ENCODE measurements around the gene FOSL1.

The FOSL1 gene

GRCh38 chr11:65900125-65900898 is at the start of gene FOSL1:
TSS of gene FOSL1 (minus strand) at chr11:65900388. CDS start at chr11:65900339, 49 bp downstream.
- peak; percentile 97 for DNase-seq

GRCh38 chr11:65947603-65948125 is 47.5 kb upstream of the FOSL1 start:
- DNase-seq = no peak

GRCh38 chr11:65947133-65947532 is 46.9 kb upstream of the FOSL1 start:
- no peak for DNase-seq

DNA sequence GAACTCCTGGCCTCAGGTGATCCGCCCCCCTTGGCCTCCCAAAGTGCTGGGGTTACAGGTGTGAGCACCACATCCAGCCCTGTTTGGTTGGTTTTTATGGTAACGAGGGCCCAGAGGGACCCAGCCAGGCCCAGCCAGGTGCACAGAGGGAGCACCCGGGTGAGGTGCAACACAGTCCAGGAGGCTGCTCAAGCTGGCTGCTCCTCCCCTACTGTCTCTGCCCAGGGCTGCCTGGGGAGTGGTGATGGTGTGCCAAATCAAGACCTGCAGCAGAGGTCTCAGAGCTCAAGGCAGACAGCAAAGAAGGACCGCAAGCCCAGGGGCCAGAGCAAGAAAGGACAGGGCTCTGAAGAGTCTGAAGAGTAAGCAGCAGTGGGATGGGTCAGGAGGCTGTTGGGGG is 46.5 kb upstream of the FOSL1 start:
- no peak for DNase-seq

GRCh38 chr11:65945941-65946558 is 45.9 kb upstream of the FOSL1 start:
- DNase-seq = no peak

DNA sequence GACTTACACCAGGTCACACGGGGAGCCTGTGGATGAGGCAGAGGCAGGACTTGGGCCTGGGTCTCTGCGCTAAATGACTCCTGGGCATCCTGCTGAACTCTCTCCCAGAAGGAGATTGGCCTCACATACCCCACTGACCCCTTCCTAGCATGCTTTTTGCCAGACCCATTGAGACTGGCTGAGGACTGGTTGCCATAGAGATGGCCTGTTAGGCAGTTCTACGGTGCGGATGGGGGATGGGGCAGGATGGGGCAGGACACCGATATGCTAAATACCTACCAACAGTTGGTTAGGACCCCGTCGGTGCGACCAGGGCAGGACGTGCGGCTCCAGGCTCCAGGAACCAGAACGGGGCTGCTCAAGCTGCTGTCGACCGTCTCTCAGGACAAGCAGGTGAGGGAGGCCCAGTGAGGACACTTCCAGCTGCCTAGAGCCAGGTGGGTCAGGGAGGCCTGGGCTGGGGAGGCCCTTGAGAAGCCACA is 45.3 kb upstream of the FOSL1 start, which contains the start of gene TSGA10IP:
Gene TSGA10IP, plus strand, starts transcription at position 51 of the 482 bp plus-strand sequence. Its CDS starts 196 bp downstream, at position 247.
- DNase-seq = no peak

DNA sequence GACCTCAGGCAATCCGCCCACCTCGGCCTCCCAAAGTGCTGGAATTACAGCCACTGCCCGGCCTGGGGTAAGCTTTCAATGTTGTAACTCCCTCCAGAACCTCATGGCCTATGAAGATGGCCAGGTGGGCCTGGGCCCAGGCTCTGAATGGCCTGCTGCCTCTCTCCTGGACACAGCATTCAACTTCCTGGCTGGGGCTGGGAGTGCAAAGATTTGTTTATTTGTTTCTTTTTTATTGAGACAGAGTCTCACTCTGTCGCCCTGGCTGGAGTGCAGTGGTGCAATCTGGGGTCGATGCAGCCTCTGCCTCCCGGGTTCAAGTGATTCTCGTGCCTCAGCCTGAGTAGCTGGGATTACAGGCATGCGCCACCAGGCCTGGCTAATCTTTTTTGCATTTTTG is 44.6 kb upstream of the FOSL1 start:
- no peak for DNase-seq

DNA sequence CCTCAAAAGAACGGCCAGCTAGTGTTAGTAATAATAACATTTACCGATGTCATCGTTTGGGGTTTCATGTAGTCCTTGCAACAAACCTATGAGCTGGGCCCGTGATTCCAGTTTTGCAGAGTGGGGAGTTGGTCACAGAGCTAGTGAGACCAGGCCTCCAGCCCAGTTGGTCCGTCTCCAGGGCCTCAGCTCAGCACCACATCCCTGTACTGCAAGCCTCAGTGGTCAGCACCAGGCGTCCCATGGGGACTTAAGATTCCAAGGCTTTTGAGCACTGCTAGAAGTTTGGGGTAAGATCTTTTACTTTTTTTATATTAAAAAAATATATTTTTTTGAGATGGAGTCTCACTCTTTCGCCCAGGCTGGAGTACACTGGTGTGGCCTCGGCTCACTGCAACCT is 44.0 kb upstream of the FOSL1 start:
- no peak for DNase-seq

- no peak for DNase-seq
Measured at GRCh38 chr11:65942531-65942930, 42.3 kb upstream of the FOSL1 start.

DNA sequence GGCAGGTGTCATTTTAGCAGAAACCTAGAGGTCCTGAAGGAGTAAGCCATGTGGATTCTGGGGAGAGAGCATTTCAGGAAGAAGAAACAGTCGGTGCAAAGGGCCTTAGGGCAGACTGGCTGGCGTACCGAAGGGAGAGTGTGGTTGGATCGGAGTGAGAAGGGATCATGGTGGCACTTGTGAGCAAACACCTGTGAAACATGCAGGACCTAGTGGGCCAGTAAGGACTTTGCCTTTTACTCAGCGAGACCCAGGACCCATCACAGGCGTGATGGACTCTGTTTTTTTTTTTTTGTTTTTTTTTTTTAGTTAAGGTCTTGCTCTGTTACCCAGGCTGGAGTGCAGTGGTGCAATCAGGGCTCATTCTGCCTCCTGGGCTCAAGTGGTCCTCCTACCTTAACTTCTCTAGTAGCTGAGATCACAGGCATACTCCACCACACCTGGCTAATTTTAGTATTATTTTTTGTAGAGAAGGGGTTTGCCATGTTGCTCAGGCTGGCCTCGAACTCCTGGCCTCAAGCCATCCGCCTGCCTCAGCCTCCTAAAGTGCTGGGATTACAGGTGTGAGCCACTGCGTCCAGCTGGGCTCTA is 41.6 kb upstream of the FOSL1 start:
- DNase-seq = no peak

GRCh38 chr11:65937766-65938165 is 37.6 kb upstream of the FOSL1 start:
- no peak for DNase-seq

DNA sequence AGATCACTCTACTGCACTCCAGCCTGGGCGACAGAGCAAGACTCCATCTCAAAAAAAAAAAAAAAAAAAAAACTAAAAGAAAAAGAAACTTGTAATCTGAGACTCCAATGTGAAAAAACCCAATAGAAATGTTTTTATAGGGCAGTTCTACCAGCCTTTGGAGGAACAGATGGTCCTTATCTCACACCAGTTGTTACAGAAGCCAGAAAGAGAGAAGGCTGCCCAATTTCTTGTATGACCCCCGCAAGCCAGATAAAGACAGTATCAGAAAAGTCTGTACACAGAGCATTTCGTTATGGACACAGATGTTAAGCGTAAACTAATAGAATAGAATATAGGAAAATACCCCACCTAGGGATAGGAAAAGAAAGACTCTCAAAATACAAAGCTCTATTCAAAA is 33.8 kb upstream of the FOSL1 start:
- DNase-seq = no peak

- no peak for DNase-seq
Measured at GRCh38 chr11:65932558-65932919, 32.4 kb upstream of the FOSL1 start.

GRCh38 chr11:65931773-65932557 is 31.8 kb upstream of the FOSL1 start:
- no peak for DNase-seq

DNA sequence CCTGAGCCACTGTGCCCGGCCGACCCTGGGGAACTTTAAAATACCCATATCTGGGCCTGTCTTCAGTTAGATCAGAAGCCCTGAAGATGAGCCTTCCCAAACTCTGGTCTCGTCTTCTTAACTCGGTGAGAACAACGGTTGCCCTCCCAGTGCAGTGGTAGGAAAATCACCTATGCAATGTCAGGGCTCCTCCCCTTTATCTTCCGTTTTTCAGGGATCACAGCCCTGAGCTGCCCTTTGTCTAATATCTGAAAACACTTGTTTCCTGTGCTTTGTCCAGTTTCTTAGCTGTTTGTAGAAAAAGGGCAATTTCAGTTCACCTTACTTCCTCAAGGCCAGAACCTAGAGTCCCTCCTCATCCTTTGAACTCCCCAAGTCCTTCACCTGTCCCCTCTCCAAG is 28.5 kb upstream of the FOSL1 start:
- no peak for DNase-seq

DNA sequence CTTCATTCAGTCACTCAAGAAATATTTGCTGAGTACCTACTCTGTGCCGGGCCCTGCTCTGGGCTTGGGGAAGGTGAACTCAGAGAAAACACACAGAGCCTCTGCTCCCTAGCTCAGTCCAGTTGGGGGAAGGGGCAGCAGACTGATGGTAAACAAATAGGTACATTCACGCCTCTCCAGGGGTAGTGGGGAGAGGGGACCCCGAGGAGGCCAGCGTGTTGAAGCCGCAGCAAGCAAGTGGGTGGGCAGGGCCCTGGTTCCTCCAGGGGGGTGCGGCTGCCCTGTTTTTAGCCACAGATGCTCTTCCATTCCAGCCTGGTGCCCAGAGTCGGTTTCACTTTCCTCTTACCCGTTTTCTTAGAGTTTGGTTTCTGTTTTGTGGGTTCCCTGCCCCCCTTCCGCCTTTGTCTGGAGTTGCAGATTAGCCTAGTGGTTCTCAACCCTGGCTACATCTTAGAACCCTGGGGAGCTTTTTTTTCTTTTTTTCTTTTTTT is 27.8 kb upstream of the FOSL1 start:
- peak; percentile 90 for DNase-seq

- no peak for DNase-seq
Measured at GRCh38 chr11:65925397-65925796, 25.2 kb upstream of the FOSL1 start.

DNA sequence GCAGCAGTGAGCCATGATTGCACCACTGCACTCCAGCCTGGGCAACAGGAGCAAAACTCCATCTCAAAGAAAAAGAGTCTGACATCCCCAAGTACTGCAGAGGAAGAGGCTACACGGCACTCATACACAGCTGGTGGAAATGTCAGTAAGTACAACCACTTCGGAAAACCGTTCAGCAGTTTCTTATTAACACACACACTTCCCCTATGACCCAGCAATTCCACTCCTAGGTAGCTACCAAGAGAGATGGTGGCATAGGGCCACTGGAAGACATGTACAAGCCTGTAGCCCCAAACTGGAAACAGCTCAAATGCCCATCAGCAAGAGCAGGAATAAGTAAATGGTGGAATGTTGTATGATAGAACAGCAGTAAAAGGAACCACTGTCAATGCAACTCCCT is 22.4 kb upstream of the FOSL1 start:
- no peak for DNase-seq

- DNase-seq = no peak
Measured at GRCh38 chr11:65921876-65922275, 21.7 kb upstream of the FOSL1 start.

DNA sequence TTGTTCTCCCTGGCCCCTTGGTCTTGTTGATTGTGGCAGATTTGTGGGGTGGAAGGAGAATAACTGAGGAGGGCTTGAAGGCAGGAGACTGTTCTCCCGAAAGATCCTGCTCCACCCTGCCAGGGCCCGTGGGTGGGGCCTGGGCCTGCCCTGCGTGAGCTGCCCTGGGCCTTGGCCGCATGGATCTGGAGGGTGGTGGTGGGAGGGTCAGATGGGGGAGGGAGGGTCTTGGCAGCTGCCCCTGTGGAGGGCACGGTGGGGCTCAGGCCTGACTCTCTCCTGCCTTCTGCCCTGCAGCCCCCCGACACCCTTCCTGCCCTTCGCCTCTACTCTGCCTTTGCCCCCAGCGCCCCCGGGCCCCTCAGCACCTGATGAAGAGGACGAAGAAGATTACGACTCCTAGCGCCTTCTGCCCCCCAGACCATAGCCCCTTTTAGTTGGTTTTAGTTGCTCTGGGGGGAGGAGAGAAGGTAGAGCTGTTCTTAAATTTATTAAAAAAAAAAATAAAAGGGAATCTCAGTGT is 20.9 kb upstream of the FOSL1 start:
- DNase-seq = no peak

GRCh38 chr11:65920372-65920802 is 20.2 kb upstream of the FOSL1 start:
- no peak for DNase-seq

- peak; percentile 66 for DNase-seq
Measured at GRCh38 chr11:65919573-65920371, 19.6 kb upstream of the FOSL1 start.
